Natural killer cell (primary cell): ENCODE measurements around the gene MMEL1. TPM values are rescaled to one million over a fixed set of nuclear protein-coding genes. Genes with fewer than 3 reads are reported as not detected.
"Not testable (repeated sequence)": the region's sequence is repeated elsewhere in the genome, so short reads cannot be mapped to it uniquely, and the experiment has no call there.

Experiments
- ATAC-seq, 3 donors: fragments of 150-1000 bp in 2 of 3; fragments of 200-7000 bp in 1 of 3; cut with Tn5 transposase; 1 replicate in 1 of 3; 2 replicates in 2 of 3; pipeline ENCODE4 v1.10.0; 2021; ENCODE audit warnings: mild to moderate bottlenecking in 2 of 3, moderate library complexity in 2 of 3
- DNase-seq, 2 donors: peaks; one replicate each; pipeline versions ENCODE4 v3.0.0 to v3.0.0-alpha.2; 2013 to 2021; ENCODE audit warnings: mixed read lengths in 1 of 2
- H3K27ac ChIP-seq: one replicate; pipeline ENCODE4 v1.5.1; 2013; ENCODE audit warnings: mild to moderate bottlenecking, low read length
- H3K27me3 ChIP-seq: one replicate; pipeline ENCODE4 v1.6.1; 2013; ENCODE audit warnings: low read length; ENCODE audit not compliant: control insufficient read depth, insufficient read depth
- H3K36me3 ChIP-seq: one replicate; pipeline ENCODE4 v1.6.1; 2013; ENCODE audit warnings: low read length; ENCODE audit not compliant: control insufficient read depth, insufficient read depth
- H3K4me1 ChIP-seq: one replicate; pipeline ENCODE4 v1.6.1; 2013; ENCODE audit warnings: low read length; ENCODE audit not compliant: control insufficient read depth, insufficient read depth
- H3K4me3 ChIP-seq: one replicate; pipeline ENCODE4 v1.5.1; 2013; ENCODE audit warnings: low read length
- H3K9me3 ChIP-seq: one replicate; pipeline ENCODE4 v1.6.1; 2013; ENCODE audit warnings: low read length; ENCODE audit not compliant: control insufficient read depth, insufficient read depth
- H3K27ac Mint-ChIP-seq, 2 donors: one replicate each; pipeline ENCODE4 v1.8.0; 2022; ENCODE audit warnings: mild to moderate bottlenecking in 2 of 2, mixed read lengths in 2 of 2, moderate library complexity in 1 of 2
- H3K27me3 Mint-ChIP-seq, 2 donors: one replicate each; pipeline ENCODE4 v1.8.0; 2022; ENCODE audit warnings: low read depth in 2 of 2, mixed read lengths in 2 of 2
- H3K36me3 Mint-ChIP-seq: one replicate; pipeline ENCODE4 v1.8.0; 2022; ENCODE audit warnings: mixed read lengths
- H3K4me1 Mint-ChIP-seq, 2 donors: one replicate each; pipeline ENCODE4 v1.8.0; 2022; ENCODE audit warnings: mixed read lengths in 2 of 2
- H3K4me3 Mint-ChIP-seq: one replicate; pipeline ENCODE4 v1.8.0; 2022; ENCODE audit warnings: mild to moderate bottlenecking, moderate library complexity, mixed read lengths
- H3K9me3 Mint-ChIP-seq, 2 donors: one replicate each; pipeline ENCODE4 v1.8.0; 2022; ENCODE audit warnings: mixed read lengths in 2 of 2
- CTCF ChIP-seq: fragments of 200-600 bp; IDR thresholded peaks from one replicate; pipeline ENCODE4 v1.8.0; 2022; ENCODE audit warnings: antibody characterized with exemption
- WGBS: methylation state at CpG from one replicate; pipeline ENCODE4 v1.1.7; 2013; ENCODE audit warnings: missing lambda C conversion rate; ENCODE audit not compliant: insufficient coverage; 5-methylcytosine and 5-hydroxymethylcytosine counted together
- intact Hi-C: fragments of 100-400 bp; cut with micrococcal nuclease; formaldehyde crosslinking; loops from one replicate; pipeline ENCODE4 v1.14.2; 2022
- total RNA-seq, 4 donors: library from RNA; stranded (reverse); fragments of 120-200 nt in 1 of 4; gene quantifications; one replicate each; pipeline versions ENCODE4 v1.2.3 to v1.2.4, GENCODE V29; 2013 to 2022

MMEL1 gene
- total RNA-seq, 3 donors from 2014 or later (not counting 1 experiment from before 2014, with no cell fraction given): 1.3 to 2.0 TPM; not detected in 1

- no peak overlapping the region for H3K4me3 Mint-ChIP-seq
- peak in 1 of 3 donors; percentile 18 for ATAC-seq
- H3K9me3 ChIP-seq: no peaks in the 10 kb centered on the region
Measured at GRCh38 chr1:2627746-2628145, 5.1 kb downstream of the MMEL1 start.

GRCh38 chr1:2625748-2626147 lies 7.1 kb downstream of the MMEL1 start:
- H3K27ac Mint-ChIP-seq, DNase-seq, H3K9me3 ChIP-seq, H3K36me3 ChIP-seq, H3K36me3 Mint-ChIP-seq, H3K4me3 ChIP-seq, H3K4me3 Mint-ChIP-seq, H3K9me3 Mint-ChIP-seq, H3K4me1 Mint-ChIP-seq, H3K4me1 ChIP-seq, H3K27ac ChIP-seq, intact Hi-C loops, ATAC-seq: not testable (repeated sequence)
- 74% methylated on average over 7 of the region's 7 CpGs for WGBS
- peaks cover 29% of the 10 kb centered on the region in 2 donors for H3K27me3 Mint-ChIP-seq
- H3K27me3 ChIP-seq: peaks cover 20% of the 10 kb centered on the region

More at GRCh38 chr1:2627746-2628145, 5.1 kb downstream of the MMEL1 start:
- no peaks in the 10 kb centered on the region for H3K36me3 Mint-ChIP-seq
- intact Hi-C loops: no loop called here
- peak in 1 of 2 donors; percentile 11 for DNase-seq
- WGBS: 55% methylated on average over 5 of the region's 6 CpGs
- no peak overlapping the region for H3K4me3 ChIP-seq
- H3K27ac ChIP-seq: no peak overlapping the region
- TF ChIP-seq CTCF: no peak
- no peaks in the 10 kb centered on the region for H3K36me3 ChIP-seq
- H3K9me3 Mint-ChIP-seq: no peaks in the 10 kb centered on the region
- no peak overlapping the region for H3K27ac Mint-ChIP-seq
- peaks cover 20% of the 10 kb centered on the region for H3K27me3 ChIP-seq
- H3K27me3 Mint-ChIP-seq: peaks cover 29 to 33% of the 10 kb centered on the region in 2 donors
- peaks cover 5% of the 10 kb centered on the region for H3K4me1 ChIP-seq
- no peaks in the 10 kb centered on the region for H3K4me1 Mint-ChIP-seq

- ATAC-seq (no peak), DNase-seq (no peak)
- Mint-ChIP-seq H3K27ac (no peak overlapping the region), H3K27me3 (peaks cover 29% of the 10 kb centered on the region in 2 donors), H3K9me3 (no peaks in the 10 kb centered on the region), H3K4me3 (no peak overlapping the region), H3K4me1 (no peaks in the 10 kb centered on the region), H3K36me3 (no peaks in the 10 kb centered on the region)
- H3K36me3 ChIP-seq: no peaks in the 10 kb centered on the region
- H3K27ac ChIP-seq: no peak overlapping the region
- intact Hi-C loops: no loop called here
- peaks cover 2% of the 10 kb centered on the region for H3K9me3 ChIP-seq
- peaks cover 5% of the 10 kb centered on the region for H3K4me1 ChIP-seq
- H3K27me3 ChIP-seq: peaks cover 20% of the 10 kb centered on the region
- TF ChIP-seq CTCF: no peak
- no peak overlapping the region for H3K4me3 ChIP-seq
- WGBS: 88% methylated on average over 10 of the region's 10 CpGs
Measured at GRCh38 chr1:2625311-2625710, 7.5 kb downstream of the MMEL1 start.

DNA sequence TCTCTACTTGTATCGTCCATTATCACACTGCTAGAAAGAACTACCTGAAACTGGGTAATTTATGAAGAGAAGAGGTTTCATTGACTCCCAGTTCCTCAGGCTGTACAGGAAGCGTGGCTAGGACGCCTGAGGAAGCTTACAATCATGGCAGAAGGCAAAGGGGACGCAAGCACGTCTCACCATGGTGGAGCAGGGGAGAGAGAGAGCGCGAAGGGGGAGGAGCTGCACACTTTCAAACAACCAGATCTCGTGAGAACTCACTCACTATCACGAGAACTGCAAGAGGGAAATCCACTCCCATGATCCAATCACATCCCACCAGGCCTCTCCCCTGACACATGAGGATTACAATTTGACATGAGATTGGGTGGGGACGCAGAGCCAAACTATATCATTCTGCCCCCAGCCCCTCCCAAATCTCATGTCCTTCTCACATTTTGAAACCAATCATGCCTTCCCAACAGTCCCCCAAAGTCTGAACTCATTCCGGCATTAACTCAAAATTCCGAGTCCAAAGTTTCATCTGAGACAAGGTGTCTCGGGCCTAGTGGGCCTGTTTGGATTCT lies 8.0 kb downstream of the MMEL1 start:
- H3K36me3 Mint-ChIP-seq: no peaks in the 10 kb centered on the region
- Histone ChIP-seq H3K4me3 (no peak overlapping the region), H3K4me1 (peaks cover 5% of the 10 kb centered on the region), H3K9me3 (peaks cover 2% of the 10 kb centered on the region), H3K36me3 (no peaks in the 10 kb centered on the region), H3K27me3 (peaks cover 20% of the 10 kb centered on the region), H3K27ac (no peak overlapping the region)
- ATAC-seq: no peak
- H3K9me3 Mint-ChIP-seq: no peaks in the 10 kb centered on the region
- WGBS: 85% methylated on average over 9 of the region's 13 CpGs
- intact Hi-C loops: no loop called here
- H3K4me1 Mint-ChIP-seq: no peaks in the 10 kb centered on the region
- no peak overlapping the region for H3K27ac Mint-ChIP-seq
- no peak overlapping the region for H3K4me3 Mint-ChIP-seq
- TF ChIP-seq CTCF: no peak
- DNase-seq: no peak
- H3K27me3 Mint-ChIP-seq: peaks cover 29% of the 10 kb centered on the region in 2 donors
